HPDE6-E6E7 (cell line): ENCODE measurements around the gene REM2.
A peak's percentile ranks its signal among the peaks of the same experiment; 100 is the strongest.

ENCODE experiments used
- DNase-seq: peaks from one replicate; pipeline ENCODE4 v3.0.0; 2011; ENCODE audit warnings: missing footprints; ENCODE audit errors: extremely low spot score

REM2 gene, protein sequence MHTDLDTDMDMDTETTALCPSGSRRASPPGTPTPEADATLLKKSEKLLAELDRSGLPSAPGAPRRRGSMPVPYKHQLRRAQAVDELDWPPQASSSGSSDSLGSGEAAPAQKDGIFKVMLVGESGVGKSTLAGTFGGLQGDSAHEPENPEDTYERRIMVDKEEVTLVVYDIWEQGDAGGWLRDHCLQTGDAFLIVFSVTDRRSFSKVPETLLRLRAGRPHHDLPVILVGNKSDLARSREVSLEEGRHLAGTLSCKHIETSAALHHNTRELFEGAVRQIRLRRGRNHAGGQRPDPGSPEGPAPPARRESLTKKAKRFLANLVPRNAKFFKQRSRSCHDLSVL

DNA sequence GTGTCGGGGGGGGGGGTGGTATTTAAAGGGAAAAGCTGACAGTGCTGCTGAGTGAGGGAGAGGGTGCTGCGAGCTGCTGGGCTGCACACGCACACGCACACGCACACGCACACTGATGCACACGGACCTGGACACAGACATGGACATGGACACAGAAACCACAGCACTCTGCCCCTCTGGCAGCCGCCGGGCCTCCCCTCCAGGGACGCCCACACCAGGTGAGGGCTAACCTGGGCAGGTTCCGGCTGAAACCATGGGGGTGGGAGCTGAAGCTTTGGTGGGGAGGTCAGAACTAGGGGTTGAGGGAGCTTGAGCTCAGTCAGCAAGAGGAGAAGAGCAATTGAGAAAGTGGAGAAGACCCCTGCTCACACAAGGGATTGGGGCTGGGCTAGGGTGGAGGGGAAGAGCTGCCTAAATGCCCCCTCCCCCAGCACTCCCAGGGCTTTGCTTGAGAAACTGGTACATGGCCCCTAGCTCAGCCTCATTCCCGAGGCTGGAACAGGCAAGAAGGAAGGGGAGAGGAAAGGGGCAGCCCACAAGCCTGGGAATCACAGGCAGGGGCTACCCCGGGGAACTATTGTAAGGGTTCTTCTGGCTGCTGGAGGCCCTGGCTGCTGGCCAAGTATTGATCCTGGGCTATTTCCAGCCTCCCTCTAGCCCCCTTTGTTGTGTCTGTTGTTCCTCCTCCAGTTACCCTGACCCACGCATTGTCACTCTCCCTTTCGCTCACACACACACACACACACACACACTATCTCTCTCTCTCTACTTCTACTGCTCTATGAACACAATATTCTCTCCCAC is at the start of gene REM2:
Gene REM2, plus strand, starts transcription at position 50 of the 804 bp plus-strand sequence. Its CDS starts 66 bp downstream, at position 116.
- DNase-seq = no peak

DNA sequence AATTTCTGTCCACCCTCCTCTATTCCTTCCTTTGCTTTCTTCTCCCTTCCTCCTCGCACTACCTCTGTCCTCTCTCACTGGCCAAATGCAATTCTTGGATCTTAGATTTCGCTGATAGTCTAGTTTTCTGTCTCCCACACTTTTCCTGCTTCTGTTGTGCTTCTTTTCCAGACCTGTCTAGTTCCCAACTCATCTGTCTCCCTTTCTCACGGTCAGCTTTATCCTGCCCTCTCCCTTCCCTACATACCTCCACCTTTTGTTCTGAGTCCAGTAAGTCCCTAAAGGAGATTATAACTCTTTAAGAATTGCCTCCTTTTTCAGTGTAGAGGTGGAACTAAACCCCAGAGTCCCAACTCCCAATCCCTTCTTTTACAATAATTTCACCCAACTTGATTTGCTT is 47.5 kb upstream of the REM2 start:
- no peak for DNase-seq

DNA sequence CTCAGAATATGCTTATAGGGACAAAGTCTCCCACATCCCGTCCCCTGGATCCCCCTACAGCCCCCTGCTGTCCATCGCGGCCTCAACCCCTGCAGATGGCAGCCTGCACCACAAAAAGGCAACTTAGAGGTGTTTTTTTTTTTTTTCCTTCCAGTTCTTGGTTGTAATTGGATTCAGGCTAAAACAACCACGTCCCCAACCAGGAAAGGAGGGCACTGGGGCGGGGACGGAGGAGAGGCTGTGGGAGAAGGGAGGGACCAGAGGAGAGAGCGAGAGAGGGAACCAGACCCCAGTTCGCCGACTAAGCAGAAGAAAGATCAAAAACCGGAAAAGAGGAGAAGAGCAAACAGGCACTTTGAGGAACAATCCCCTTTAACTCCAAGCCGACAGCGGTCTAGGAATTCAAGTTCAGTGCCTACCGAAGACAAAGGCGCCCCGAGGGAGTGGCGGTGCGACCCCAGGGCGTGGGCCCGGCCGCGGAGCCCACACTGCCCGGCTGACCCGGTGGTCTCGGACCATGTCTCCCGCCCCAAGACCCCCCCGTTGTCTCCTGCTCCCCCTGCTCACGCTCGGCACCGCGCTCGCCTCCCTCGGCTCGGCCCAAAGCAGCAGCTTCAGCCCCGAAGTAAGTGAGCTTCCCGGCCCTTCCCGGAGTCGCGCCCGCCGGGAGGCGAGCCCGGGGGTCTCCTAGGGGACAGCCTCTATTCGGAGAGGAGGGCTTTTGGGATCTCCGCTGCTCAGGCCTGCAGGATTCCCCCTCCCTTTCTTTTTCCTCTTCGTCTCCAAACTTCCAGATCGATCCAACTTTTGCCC is 46.5 kb upstream of the REM2 start, which contains the start of gene MMP14:
Gene MMP14, plus strand, starts transcription at position 285 of the 813 bp plus-strand sequence. Its CDS starts 233 bp downstream, at position 518.
- DNase-seq = no peak

DNA sequence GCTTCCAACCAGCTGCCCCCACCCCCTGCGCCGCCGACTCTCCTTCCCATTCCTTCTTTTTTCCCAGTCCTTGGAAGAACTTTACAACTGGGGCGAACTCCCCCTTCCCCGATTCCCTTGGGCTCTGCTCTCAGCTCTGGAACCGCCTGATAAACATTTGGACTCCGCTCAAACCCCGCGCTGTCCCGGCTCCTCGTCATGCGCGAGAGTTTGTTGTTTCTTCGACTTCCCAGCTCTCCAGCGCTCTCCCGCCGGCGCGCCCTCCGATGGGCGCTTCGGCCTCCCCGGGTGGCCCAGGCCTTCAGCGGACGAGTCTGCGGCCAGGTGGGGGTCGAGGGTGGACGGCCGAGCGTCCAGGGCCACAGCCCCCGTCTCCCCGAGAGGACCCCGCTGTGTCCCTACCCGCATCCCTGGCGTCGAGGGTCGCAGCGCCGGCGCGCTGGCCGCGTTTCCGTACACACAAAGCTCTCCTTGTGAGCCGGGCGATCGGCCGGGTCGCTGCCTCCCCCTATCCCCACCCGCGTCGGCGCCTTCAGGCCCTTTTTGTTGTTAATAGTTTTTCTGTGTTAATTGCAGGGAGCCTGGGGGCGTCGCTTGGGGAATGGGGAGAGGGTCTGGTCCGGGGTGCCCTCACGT is 45.8 kb upstream of the REM2 start:
- DNase-seq = no peak

DNA sequence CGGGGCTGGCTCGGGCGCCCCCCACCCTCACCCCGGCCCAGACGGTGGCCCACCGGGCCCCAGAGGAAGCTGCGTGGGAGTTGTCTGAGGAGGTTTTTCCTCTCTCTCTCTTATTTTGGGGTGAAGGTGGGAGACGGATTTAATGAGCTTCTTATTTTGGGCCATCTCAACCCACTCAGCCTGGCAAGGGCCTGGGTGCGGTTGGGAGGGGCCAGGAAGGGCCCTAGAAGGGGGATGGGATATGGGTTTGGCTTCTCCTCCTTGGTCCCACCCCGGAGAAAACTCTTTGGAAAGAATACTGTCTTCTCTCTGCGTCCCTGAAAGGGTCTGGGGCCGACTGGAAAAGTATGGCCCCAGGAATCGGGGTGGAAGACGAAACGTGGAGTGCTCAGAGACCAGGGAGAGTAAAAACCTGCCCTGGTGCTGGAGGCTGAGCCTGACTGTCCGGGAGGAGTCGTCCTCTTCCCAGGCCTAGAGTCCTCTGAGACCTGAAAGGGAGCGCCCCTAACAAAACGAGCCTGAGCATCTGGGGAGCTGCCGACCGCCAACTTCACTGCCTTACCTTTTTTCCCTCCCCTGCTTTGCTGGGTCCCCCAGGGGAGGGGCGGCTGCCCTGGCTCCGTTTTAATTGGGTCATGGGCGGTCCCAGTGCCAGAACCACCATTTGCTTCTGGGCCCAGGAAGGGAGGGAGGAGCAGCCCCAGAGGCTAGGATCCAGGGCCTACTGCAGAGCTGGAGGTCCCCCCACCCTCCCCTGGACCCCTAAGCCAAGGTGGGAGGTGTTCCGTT is 45.1 kb upstream of the REM2 start:
- DNase-seq = no peak

DNA sequence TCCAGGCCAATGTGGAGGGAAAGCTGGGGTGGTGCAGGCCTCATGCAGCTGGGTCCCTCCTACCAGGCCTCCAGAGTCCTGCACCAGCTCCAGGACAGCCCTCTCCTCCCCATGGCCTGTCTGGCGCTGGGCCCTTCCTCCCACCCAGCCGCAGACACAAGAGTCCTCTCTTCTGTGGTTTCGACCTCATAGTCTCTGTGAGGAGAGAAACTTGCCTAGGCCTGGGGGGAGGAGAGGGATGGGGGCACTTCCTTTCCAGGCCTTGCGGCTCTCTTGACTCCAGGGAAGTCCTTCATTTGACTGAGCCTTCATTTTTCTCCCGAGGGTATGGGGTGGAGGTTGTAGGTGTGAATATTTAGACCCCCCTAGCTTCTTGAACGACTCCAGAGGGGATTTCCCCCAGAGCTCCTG is 44.4 kb upstream of the REM2 start:
- DNase-seq = no peak

DNA sequence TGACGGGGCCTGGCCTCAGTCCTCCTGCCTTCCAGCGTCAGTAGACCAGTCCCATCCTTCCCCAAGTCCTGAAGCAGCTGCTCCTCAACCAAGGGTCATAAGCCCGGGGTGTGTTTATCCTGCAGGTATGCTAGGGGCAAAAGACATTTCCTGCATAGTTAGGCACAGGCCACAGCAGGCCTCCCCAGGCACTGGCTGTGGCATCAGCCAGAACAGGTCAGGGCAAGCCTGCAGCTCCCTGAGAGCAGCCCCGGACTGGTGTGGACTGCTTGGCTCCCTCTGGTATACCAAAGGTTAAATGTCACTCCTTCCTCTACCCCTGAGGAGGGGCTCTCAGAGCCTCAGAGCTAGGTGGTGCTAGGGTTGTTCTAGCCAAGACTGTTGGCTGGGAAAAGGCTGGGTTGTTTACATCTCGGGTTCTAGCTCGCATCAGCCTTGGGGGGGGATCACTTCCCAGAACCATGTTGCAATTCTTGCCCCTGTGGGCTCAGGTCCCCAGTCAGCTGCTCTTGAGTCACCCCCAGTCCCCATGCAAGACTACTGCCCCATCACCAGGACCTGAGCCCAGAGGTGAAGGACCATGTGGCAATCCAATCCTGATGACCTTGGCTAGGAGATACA is 43.8 kb upstream of the REM2 start:
- peak; percentile 85 for DNase-seq

DNA sequence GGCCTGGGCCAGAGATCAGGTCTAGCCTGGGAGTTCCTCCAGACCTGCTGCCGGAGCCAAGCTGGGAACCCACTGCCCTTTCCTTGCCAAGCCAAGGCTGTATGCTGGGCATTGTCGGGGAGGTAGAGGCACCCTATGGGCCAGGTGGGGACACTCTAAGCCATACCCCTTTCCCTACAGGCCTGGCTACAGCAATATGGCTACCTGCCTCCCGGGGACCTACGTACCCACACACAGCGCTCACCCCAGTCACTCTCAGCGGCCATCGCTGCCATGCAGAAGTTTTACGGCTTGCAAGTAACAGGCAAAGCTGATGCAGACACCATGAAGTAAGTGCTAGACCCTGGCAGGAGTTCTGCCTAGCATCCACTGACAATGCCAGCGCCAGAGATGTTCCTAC is 41.7 kb upstream of the REM2 start:
- DNase-seq = no peak

DNA sequence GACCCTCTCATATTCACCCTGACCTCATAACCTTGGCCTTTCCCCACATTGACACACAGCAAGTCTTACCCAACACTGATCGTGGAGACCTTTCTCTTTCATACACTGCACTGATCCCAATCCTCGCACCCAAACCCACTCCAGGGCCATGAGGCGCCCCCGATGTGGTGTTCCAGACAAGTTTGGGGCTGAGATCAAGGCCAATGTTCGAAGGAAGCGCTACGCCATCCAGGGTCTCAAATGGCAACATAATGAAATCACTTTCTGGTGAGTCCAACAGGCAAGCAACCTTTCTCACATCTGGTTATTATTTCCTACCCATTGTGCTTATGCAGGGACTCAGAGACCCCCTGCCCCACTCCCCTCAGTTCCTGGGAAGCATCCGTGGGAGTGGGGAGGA is 41.3 kb upstream of the REM2 start:
- no peak for DNase-seq

DNA sequence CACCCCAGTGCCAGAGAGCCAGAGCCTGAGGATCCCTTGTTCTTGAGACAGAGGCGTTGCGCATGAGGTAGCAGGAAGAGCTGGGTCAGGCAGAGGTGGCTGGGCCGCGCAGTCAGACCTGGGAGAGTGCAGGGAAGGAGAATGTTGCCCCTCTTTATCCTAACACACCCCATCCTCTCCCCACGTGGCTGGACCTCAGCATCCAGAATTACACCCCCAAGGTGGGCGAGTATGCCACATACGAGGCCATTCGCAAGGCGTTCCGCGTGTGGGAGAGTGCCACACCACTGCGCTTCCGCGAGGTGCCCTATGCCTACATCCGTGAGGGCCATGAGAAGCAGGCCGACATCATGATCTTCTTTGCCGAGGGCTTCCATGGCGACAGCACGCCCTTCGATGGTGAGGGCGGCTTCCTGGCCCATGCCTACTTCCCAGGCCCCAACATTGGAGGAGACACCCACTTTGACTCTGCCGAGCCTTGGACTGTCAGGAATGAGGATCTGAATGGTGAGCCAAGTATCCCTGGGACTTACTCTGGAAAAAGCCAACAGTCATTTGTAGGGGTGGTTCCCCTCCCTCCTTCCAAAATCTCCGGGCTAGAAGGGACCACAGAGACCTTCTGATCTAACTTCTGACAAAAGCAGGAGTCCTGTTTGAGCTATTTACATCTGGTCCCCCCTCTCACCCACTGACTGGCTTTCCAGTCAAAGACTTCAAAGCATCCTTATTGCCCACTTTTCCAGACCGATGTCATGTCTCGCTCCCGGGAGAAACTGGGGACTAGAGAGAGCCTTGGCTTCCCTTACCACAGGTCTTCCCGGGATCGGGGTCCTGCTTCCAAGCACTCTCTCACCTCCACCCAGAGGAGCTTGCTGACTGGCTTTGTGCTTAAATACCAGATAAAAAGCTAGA is 40.6 kb upstream of the REM2 start:
- no peak for DNase-seq

DNA sequence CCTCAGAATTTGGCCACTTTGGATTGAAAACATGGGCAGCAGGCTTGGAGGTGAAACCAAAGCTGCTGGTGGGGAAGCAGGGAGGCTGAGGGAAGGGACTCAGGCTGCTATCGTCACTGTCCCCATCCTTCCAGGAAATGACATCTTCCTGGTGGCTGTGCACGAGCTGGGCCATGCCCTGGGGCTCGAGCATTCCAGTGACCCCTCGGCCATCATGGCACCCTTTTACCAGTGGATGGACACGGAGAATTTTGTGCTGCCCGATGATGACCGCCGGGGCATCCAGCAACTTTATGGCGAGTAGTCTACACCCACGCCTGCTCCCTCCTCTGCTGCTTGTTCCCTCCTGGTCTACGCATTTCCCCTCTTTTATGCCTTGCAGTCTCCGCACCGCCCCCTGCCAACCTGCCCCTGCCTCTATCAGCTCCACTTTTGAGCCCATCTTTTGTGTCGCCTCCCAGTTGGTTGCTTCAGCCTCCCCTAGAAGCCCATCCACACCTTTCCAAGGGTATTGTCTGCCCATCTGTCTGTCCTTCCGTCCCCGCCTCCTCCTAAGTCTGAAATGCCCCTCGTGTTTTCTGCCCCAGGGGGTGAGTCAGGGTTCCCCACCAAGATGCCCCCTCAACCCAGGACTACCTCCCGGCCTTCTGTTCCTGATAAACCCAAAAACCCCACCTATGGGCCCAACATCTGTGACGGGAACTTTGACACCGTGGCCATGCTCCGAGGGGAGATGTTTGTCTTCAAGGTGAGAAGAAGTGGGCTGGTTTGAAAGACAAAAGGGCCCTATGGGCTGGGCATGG is 39.7 kb upstream of the REM2 start:
- DNase-seq = no peak

DNA sequence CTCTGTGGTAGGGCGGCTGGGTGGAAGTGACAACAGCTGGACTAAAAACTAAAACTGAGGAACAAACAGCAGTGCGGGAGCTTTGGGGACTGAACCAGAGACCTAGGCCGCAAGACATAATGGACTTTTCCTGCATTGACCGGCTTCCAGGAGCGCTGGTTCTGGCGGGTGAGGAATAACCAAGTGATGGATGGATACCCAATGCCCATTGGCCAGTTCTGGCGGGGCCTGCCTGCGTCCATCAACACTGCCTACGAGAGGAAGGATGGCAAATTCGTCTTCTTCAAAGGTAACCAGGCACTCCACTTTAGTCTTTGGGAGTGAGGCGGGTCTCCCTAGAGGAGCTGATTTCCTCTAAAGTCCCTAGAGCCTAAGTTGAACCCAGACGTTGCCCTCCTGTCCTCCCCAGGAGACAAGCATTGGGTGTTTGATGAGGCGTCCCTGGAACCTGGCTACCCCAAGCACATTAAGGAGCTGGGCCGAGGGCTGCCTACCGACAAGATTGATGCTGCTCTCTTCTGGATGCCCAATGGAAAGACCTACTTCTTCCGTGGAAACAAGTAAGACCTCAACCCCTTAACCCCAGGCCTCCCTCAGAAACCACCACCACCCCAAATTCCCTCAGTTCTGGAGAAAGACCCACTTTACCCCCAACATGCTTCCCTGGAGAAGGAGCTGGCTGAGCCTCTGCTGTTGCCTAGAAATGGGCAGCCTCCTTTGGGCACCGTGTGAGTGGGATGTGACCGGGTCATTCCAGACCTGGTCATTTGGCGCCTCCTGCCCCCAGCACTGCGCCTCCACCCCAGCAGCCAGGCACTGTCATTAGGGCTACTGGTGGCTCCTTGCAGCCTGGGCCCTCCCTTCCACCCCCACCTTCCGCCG is 38.6 kb upstream of the REM2 start:
- DNase-seq = no peak

DNA sequence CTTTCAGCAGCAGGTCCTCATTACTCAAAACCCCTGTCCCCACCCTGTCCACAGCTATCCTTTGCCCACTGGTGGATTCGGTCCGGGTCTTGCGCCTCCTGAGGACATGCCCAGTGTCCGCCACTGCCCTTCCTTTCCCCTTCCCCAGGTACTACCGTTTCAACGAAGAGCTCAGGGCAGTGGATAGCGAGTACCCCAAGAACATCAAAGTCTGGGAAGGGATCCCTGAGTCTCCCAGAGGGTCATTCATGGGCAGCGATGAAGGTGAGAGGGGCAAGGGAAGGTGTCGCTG is 38.0 kb upstream of the REM2 start:
- DNase-seq = no peak

DNA sequence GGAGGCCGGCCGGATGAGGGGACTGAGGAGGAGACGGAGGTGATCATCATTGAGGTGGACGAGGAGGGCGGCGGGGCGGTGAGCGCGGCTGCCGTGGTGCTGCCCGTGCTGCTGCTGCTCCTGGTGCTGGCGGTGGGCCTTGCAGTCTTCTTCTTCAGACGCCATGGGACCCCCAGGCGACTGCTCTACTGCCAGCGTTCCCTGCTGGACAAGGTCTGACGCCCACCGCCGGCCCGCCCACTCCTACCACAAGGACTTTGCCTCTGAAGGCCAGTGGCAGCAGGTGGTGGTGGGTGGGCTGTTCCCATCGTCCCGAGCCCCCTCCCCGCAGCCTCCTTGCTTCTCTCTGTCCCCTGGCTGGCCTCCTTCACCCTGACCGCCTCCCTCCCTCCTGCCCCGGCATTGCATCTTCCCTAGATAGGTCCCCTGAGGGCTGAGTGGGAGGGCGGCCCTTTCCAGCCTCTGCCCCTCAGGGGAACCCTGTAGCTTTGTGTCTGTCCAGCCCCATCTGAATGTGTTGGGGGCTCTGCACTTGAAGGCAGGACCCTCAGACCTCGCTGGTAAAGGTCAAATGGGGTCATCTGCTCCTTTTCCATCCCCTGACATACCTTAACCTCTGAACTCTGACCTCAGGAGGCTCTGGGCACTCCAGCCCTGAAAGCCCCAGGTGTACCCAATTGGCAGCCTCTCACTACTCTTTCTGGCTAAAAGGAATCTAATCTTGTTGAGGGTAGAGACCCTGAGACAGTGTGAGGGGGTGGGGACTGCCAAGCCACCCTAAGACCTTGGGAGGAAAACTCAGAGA is 37.0 kb upstream of the REM2 start:
- no peak for DNase-seq

DNA sequence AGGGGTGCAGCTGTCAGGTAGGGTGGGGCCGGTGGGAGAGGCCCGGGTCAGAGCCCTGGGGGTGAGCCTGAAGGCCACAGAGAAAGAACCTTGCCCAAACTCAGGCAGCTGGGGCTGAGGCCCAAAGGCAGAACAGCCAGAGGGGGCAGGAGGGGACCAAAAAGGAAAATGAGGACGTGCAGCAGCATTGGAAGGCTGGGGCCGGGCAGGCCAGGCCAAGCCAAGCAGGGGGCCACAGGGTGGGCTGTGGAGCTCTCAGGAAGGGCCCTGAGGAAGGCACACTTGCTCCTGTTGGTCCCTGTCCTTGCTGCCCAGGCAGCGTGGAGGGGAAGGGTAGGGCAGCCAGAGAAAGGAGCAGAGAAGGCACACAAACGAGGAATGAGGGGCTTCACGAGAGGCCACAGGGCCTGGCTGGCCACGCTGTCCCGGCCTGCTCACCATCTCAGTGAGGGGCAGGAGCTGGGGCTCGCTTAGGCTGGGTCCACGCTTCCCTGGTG is 36.2 kb upstream of the REM2 start:
- no peak for DNase-seq

DNA sequence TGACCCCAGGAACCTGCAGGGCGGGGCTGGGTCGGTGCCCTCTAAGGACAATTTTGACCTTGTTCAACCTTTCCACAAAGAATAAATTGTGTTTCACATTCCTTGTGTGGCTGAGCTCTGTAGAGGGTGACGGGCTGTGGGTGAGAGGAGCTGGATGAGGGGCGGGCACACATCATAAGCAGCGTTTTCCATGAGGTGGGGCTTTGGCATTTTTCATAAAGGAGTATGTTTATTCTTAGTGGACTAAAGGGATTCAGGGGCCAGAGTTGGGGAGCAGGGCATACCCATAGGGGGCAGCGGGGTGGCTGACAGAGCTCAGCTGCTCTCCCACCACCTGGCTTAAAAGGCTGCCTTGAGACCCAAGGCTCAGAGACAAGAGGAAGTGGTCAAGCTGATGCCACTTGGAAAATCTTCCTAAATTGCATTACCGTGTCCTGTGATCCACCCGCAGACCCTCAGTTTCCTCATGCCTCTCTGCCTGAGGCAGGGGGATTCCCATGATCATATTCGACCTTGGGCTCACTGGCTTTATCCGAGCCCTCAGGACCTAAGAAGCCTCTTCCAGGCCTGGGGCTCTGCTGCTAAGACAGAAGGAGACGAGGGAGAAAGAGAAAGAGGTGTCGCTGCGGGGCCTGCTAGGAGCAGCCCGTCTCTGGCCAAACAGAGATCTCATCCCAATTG is 35.2 kb upstream of the REM2 start:
- DNase-seq = no peak
